Measurements from ENCODE around the gene UGT1A9. TPM values are rescaled to one million over a fixed set of nuclear protein-coding genes. Genes with fewer than 3 reads are reported as not detected.

Gene UGT1A9
- total RNA-seq, 2 donors from 2014 or later, result 2.0 to 2.3 TPM

- DNase-seq, result no peak
- Histone ChIP-seq H3K4me1 (no peaks in the 10 kb centered on the region), H3K9ac (ENCODE audit: low read depth in 2 of 2, low read length in 2 of 2) (no peak overlapping the region), H3K27me3 (no peaks in the 10 kb centered on the region), H3K9me3 (no peaks in the 10 kb centered on the region), H3K27ac (no peak overlapping the region), H3K4me3 (no peak overlapping the region), H3K36me3 (no peaks in the 10 kb centered on the region)
- intact Hi-C loops (cut with DNase I), result no loop called here
- TF ChIP-seq CTCF (IDR thresholded peaks at IDR 0.05), result no peak
These were observed 8.8 kb downstream of the UGT1A9 start for GRCh38 chr2:233680361-233681045.

- TF ChIP-seq CTCF (IDR thresholded peaks at IDR 0.05), result no peak
- no peaks in the 10 kb centered on the region for H3K36me3 ChIP-seq
- H3K9me3 ChIP-seq, result no peaks in the 10 kb centered on the region
- H3K9ac ChIP-seq (ENCODE audit: low read depth in 2 of 2, low read length in 2 of 2), result no peak within 1 kb of the TSS
- no peak within 1 kb of the TSS for H3K4me3 ChIP-seq
- no peaks in the 10 kb centered on the region for H3K27me3 ChIP-seq
- no peak for DNase-seq
- intact Hi-C loops (cut with DNase I), result no loop called here
- no peak within 1 kb of the TSS for H3K27ac ChIP-seq
- no peaks in the 10 kb centered on the region for H3K4me1 ChIP-seq
These were observed 9.9 kb downstream of the UGT1A9 start, which contains the start of gene UGT1A7 for GRCh38 chr2:233681521-233682099. UGT1A7 (plus strand) TSS chr2:233681901; CDS start chr2:233681938, 37 bp downstream.

GRCh38 chr2:233684640-233685039 is 12.9 kb downstream of the UGT1A9 start:
- no peak for TF ChIP-seq CTCF (IDR thresholded peaks at IDR 0.05)
- DNase-seq, result peak; percentile 53
- Histone ChIP-seq H3K36me3 (no peaks in the 10 kb centered on the region), H3K4me3 (no peak overlapping the region), H3K27ac (no peak overlapping the region), H3K9ac (ENCODE audit: low read depth in 2 of 2, low read length in 2 of 2) (no peak overlapping the region), H3K27me3 (no peaks in the 10 kb centered on the region), H3K9me3 (no peaks in the 10 kb centered on the region), H3K4me1 (no peaks in the 10 kb centered on the region)
- intact Hi-C loops (cut with DNase I), result no loop called here

GRCh38 chr2:233686928-233687327 is 15.2 kb downstream of the UGT1A9 start:
- intact Hi-C loops (cut with DNase I), result no loop called here
- Histone ChIP-seq H3K4me1 (no peaks in the 10 kb centered on the region), H3K9me3 (no peaks in the 10 kb centered on the region), H3K27ac (no peak overlapping the region), H3K27me3 (no peaks in the 10 kb centered on the region), H3K36me3 (no peaks in the 10 kb centered on the region), H3K9ac (ENCODE audit: low read depth in 2 of 2, low read length in 2 of 2) (no peak overlapping the region), H3K4me3 (no peak overlapping the region)
- DNase-seq, result no peak
- no peak for TF ChIP-seq CTCF (IDR thresholded peaks at IDR 0.05)

- H3K9ac ChIP-seq (ENCODE audit: low read depth in 2 of 2, low read length in 2 of 2), result no peak overlapping the region
- no peaks in the 10 kb centered on the region for H3K9me3 ChIP-seq
- H3K27me3 ChIP-seq, result no peaks in the 10 kb centered on the region
- H3K4me3 ChIP-seq, result no peak overlapping the region
- H3K4me1 ChIP-seq, result peaks cover 3% of the 10 kb centered on the region
- TF ChIP-seq CTCF (IDR thresholded peaks at IDR 0.05), result no peak
- no peak for DNase-seq
- H3K27ac ChIP-seq, result no peak overlapping the region
- intact Hi-C loops (cut with DNase I), result no loop called here
- H3K36me3 ChIP-seq, result no peaks in the 10 kb centered on the region
These were observed 16.6 kb downstream of the UGT1A9 start for GRCh38 chr2:233688341-233688740.

Measured in colonic mucosa (tissue), 4 donors.